Measurements from ENCODE around the gene ADGRG3. TPM values are rescaled to one million over a fixed set of nuclear protein-coding genes. Genes with fewer than 3 reads are reported as not detected.
A peak's percentile ranks its signal among the peaks of the same experiment; 100 is the strongest.

Gene ADGRG3
- total and polyA plus RNA-seq, 2 of the 13 experiments (the other 11 are each of a cell fraction or from before 2014, with no cell fraction given): 2.7 to 11.8 TPM

GRCh38 chr16:57694231-57694724 lies 26.2 kb downstream of the ADGRG3 start (continued):
- TF ChIP-seq HIC2 (CRISPR knock-in tag; IDR thresholded peaks at IDR 0.05; ENCODE audit: low read depth): peak; percentile 67; the same call in 1 of the 2 replicates
- TF ChIP-seq ZNF644 (CRISPR knock-in tag; IDR thresholded peaks at IDR 0.05; ENCODE audit: low read depth): peak; percentile 78; the same call in 1 of the 2 replicates
- TF ChIP-seq ZNF775 (CRISPR knock-in tag; IDR thresholded peaks at IDR 0.05; ENCODE audit: borderline replicate concordance): no peak
- 0 out of 2 replicates have a peak, but pooled peaks have one; percentile 50 for TF ChIP-seq SNAPC4 (CRISPR knock-in tag; IDR thresholded peaks at IDR 0.05)
- TF ChIP-seq SOX6 (IDR thresholded peaks at IDR 0.05): no peak
- TF ChIP-seq SOX6 (CRISPR knock-in tag; IDR thresholded peaks at IDR 0.05): peak; percentile 78
- peak; percentile 80 for TF ChIP-seq GATAD2A (CRISPR knock-in tag; IDR thresholded peaks at IDR 0.05)
- TF ChIP-seq RBM22 (optimal IDR thresholded peaks at IDR 0.05; ENCODE audit: low read length): no peak
- TF ChIP-seq CTCF (CRISPR knock-in tag; IDR thresholded peaks at IDR 0.05): no peak
- no peak; the same call in 1 of the 2 replicates for TF ChIP-seq ZFP90 (CRISPR knock-in tag; IDR thresholded peaks at IDR 0.05; ENCODE audit: borderline replicate concordance)
- peak; percentile 2; the same call in 1 of the 2 replicates for TF ChIP-seq ZNF574 (CRISPR knock-in tag; IDR thresholded peaks at IDR 0.05)
- TF ChIP-seq SPEN (CRISPR knock-in tag; IDR thresholded peaks at IDR 0.05; ENCODE audit: low read depth): peak; percentile 45; the same call in 1 of the 2 replicates
- TF ChIP-seq POLR2AphosphoS5 (IDR thresholded peaks at IDR 0.05; ENCODE audit: low read depth, low read length): no peak
- TF ChIP-seq ZC3H4 (CRISPR knock-in tag; IDR thresholded peaks at IDR 0.05; ENCODE audit: borderline replicate concordance): no peak
- TF ChIP-seq NPAS2 (CRISPR knock-in tag; IDR thresholded peaks at IDR 0.05; ENCODE audit: borderline replicate concordance): no peak
- peak; percentile 73 for TF ChIP-seq KDM6A (CRISPR knock-in tag; IDR thresholded peaks at IDR 0.05; ENCODE audit: low read depth)
- peak; percentile 34; the same call in 1 of the 2 replicates for TF ChIP-seq RARA (CRISPR knock-in tag; IDR thresholded peaks at IDR 0.05)

Data from HepG2 (cell line).